ENCODE data around the gene GSDME.

- TF ChIP-seq CTCF (IDR thresholded peaks at IDR 0.05) = no peak
- no peak for TF ChIP-seq MYC (IDR thresholded peaks at IDR 0.05; ENCODE audit: borderline replicate concordance, low read length)
- no peak for TF ChIP-seq ESRRA (IDR thresholded peaks at IDR 0.05; ENCODE audit: borderline replicate concordance, low read length)
- TF ChIP-seq FOXS1 (CRISPR knock-in tag; IDR thresholded peaks at IDR 0.05) = no peak
- no peak for TF ChIP-seq PBX3 (IDR thresholded peaks at IDR 0.05)
- TF ChIP-seq CBX2 (IDR thresholded peaks at IDR 0.05; ENCODE audit: borderline replicate concordance, low read depth) = no peak
- TF ChIP-seq JUNB (IDR thresholded peaks at IDR 0.05) = no peak
- TF ChIP-seq POLR2AphosphoS2 (conservative IDR thresholded peaks at IDR 0.05; ENCODE audit: low read length) = no peak
- TF ChIP-seq EP300 (IDR thresholded peaks at IDR 0.05) = no peak
- TF ChIP-seq POLR2A (IDR thresholded peaks at IDR 0.05; ENCODE audit: low read length) = no peak
- TF ChIP-seq HES2 (IDR thresholded peaks at IDR 0.05) = no peak
- TF ChIP-seq NPAS2 (CRISPR knock-in tag; IDR thresholded peaks at IDR 0.05; ENCODE audit: borderline replicate concordance) = no peak
Observed at GRCh38 chr7:24773646-24774045, 16.4 kb upstream of the GSDME start.
